ENCODE data around the gene NDUFAF8. TPM values are rescaled to one million over a fixed set of nuclear protein-coding genes. Genes with fewer than 3 reads are reported as not detected.

The NDUFAF8 gene
- total and polyA plus RNA-seq, 10 of the 15 experiments (the other 5 are each of a cell fraction or from before 2014, with no cell fraction given) = 22.0 to 307 (median 106) TPM

- CTCF ChIA-PET = no interaction called here
These were observed 22.6 kb downstream of the NDUFAF8 start for GRCh38 chr17:81261582-81262336.

More at GRCh38 chr17:81261582-81262336, 22.6 kb downstream of the NDUFAF8 start:
- Histone ChIP-seq H3K36me3 (ENCODE audit: control insufficient read depth in 2 of 2, insufficient read depth in 2 of 2, low read length in 1 of 2) (peaks cover 12 to 23% of the 10 kb centered on the region in 2 experiments; a peak in 3 of 4 replicates), H3K79me2 (ENCODE audit: control insufficient read depth, insufficient read depth, low read length) (no peaks in the 10 kb centered on the region), H2AFZ (ENCODE audit: control insufficient read depth, low read depth, low read length) (no peak overlapping the region), H4K20me1 (ENCODE audit: control insufficient read depth, insufficient read depth) (no peaks in the 10 kb centered on the region), H3K27ac (ENCODE audit: control insufficient read depth, insufficient read depth) (no peak overlapping the region), H3K4me2 (ENCODE audit: control insufficient read depth, insufficient read depth) (no peak overlapping the region), H3K4me3 (no peak overlapping the region), H3K9me3 (replicated peaks; ENCODE audit: control insufficient read depth, insufficient read depth, low read length) (no peaks in the 10 kb centered on the region), H3K27me3 (replicated peaks in 1 of 2; ENCODE audit: control insufficient read depth in 2 of 2, insufficient read depth in 2 of 2, low read length in 1 of 2) (no peaks in the 10 kb centered on the region), H3K9ac (ENCODE audit: control insufficient read depth, insufficient read depth, low read length) (no peak overlapping the region), H3K4me1 (ENCODE audit: control insufficient read depth, insufficient read depth, low read length) (no peaks in the 10 kb centered on the region)
- RAD21 ChIA-PET (ENCODE audit: unreplicated experiment) = no interaction called here
- intact Hi-C loops (cut with micrococcal nuclease; ENCODE audit: unreplicated experiment) (no loop called here), in situ Hi-C loops (cut with MboI) (no loop called here)
- no peak for FAIRE-seq
- 95% methylated on average over 36 of the region's 36 CpGs for WGBS (ENCODE audit: insufficient coverage, insufficient replicate concordance, low lambda C conversion rate, missing lambda C conversion rate)
- POLR2A ChIA-PET = no interaction called here
- ATAC-seq = no peak
- SMC1A ChIA-PET (ENCODE audit: uncharacterized antibody, unreplicated experiment) = no interaction called here
- TF ChIP-seq BCL3 (IDR thresholded peaks at IDR 0.05; ENCODE audit: borderline replicate concordance, insufficient read depth, low read depth, low read length, poor library complexity, severe bottlenecking) = no peak
- TF ChIP-seq CEBPZ (IDR thresholded peaks at IDR 0.05; ENCODE audit: low read depth, low read length) = no peak
- TF ChIP-seq SUZ12 (IDR thresholded peaks at IDR 0.05; ENCODE audit: unreplicated experiment) = no peak
- no peak for TF ChIP-seq STAT1 (conservative IDR thresholded peaks at IDR 0.05)
- TF ChIP-seq NFXL1 (IDR thresholded peaks at IDR 0.05; ENCODE audit: borderline replicate concordance) = no peak
- no peak for TF ChIP-seq EZH2 (IDR thresholded peaks at IDR 0.05; ENCODE audit: borderline replicate concordance, control insufficient read depth, low read depth, low read length)
- no peak for TF ChIP-seq SUPT20H (IDR thresholded peaks at IDR 0.05; ENCODE audit: borderline replicate concordance, control insufficient read depth, low read depth, low read length)
- no peak for TF ChIP-seq BCL11A (IDR thresholded peaks at IDR 0.05; ENCODE audit: low read depth, low read length)
- no peak for TF ChIP-seq CBFB (IDR thresholded peaks at IDR 0.05; ENCODE audit: low read depth)
- TF ChIP-seq EGR1 (IDR thresholded peaks at IDR 0.05; ENCODE audit: borderline replicate concordance in 1 of 2, low read depth in 2 of 2, low read length in 2 of 2) = no peak
- no peak for TF ChIP-seq DPF2 (IDR thresholded peaks at IDR 0.05)
- TF ChIP-seq USF2 (IDR thresholded peaks at IDR 0.05; ENCODE audit: borderline replicate concordance, low read depth, low read length) = no peak
- TF ChIP-seq ATF7 (IDR thresholded peaks at IDR 0.05; ENCODE audit: low read depth) = no peak
- no peak for TF ChIP-seq NRF1 (conservative IDR thresholded peaks at IDR 0.05; ENCODE audit: low read depth, low read length)
- no peak for TF ChIP-seq STAT3 (IDR thresholded peaks at IDR 0.05; ENCODE audit: low read depth, low read length)
- BruUV-seq (replicated peaks) = no TSS peak
- no peak for DNase-seq (ENCODE audit: low read depth, low spot score)

All from GM12878 (cell line).